Glutamatergic neuron (in vitro differentiated cells): ENCODE results near the gene AGBL5. TPM values are rescaled to one million over a fixed set of nuclear protein-coding genes. Genes with fewer than 3 reads are reported as not detected.

Experiments
- DNase-seq: peaks from one replicate; pipeline ENCODE4 v3.0.0; 2022
- H3K27ac Mint-ChIP-seq: one replicate; pipeline ENCODE4 v1.8.0; 2020; ENCODE audit warnings: mild to moderate bottlenecking, mixed read lengths, inconsistent platforms; ENCODE audit not compliant: unreplicated experiment
- H3K27me3 Mint-ChIP-seq: one replicate; pipeline ENCODE4 v1.8.0; 2020; ENCODE audit warnings: mild to moderate bottlenecking, moderate library complexity, mixed read lengths, inconsistent platforms; ENCODE audit not compliant: unreplicated experiment
- H3K36me3 Mint-ChIP-seq: one replicate; pipeline ENCODE4 v1.8.0; 2020; ENCODE audit warnings: mild to moderate bottlenecking, mixed read lengths, inconsistent platforms; ENCODE audit not compliant: unreplicated experiment
- H3K4me1 Mint-ChIP-seq: one replicate; pipeline ENCODE4 v1.8.0; 2020; ENCODE audit warnings: mild to moderate bottlenecking, low read depth, mixed read lengths, inconsistent platforms; ENCODE audit not compliant: unreplicated experiment
- H3K4me3 Mint-ChIP-seq: one replicate; pipeline ENCODE4 v1.8.0; 2020; ENCODE audit warnings: mild to moderate bottlenecking, mixed read lengths, inconsistent platforms; ENCODE audit not compliant: unreplicated experiment
- H3K9me3 Mint-ChIP-seq: one replicate; pipeline ENCODE4 v1.8.0; 2020; ENCODE audit warnings: mild to moderate bottlenecking, moderate library complexity, mixed read lengths, inconsistent platforms; ENCODE audit not compliant: unreplicated experiment
- total RNA-seq: library from RNA; stranded (reverse); fragmentation: NEBNext Ultra II Directional; extraction: Animal tissue kit (Norgen Biotek cat#: 25700); gene quantifications from one replicate; pipeline ENCODE4 v1.2.1, GENCODE V29; 2021; ENCODE audit not compliant: unreplicated experiment
- TF ChIP-seq, protein P1 (sequence below): fragments of 200-600 bp; sonication (generic); IDR thresholded peaks from one replicate; pipeline ENCODE4 v1.5.0; 2021; ENCODE audit not compliant: partially characterized antibody, unreplicated experiment

Gene AGBL5
- total RNA-seq, 1 donor from 2014 or later: 17.3 TPM

DNA sequence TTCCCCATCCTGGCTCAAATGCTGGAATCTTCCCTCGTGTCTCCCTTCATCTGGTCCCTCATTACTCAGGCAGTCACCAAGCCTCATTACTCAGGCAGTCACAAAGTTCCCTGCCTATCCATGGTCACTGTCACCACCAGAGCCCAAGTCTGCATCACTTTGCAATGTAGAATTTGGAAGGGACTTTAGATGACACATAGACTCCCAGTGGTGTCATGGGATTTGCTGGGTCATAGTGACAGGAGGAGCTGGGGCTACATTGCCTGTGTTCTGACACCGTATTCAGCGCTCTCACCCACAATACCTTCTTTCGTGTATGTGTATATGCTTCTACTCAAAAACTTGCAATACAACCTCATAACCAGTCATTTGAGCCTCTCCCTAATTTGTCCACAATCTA, 24.9 kb downstream of the AGBL5 start:
- Mint-ChIP-seq H3K4me3 (peak overlapping the region; percentile 35), H3K27ac (no peak overlapping the region), H3K4me1 (peaks cover 38% of the 10 kb centered on the region), H3K9me3 (peaks cover 14% of the 10 kb centered on the region), H3K27me3 (peaks cover 14% of the 10 kb centered on the region), H3K36me3 (peaks cover 11% of the 10 kb centered on the region)
- DNase-seq: no peak
- TF ChIP-seq, protein P1, sequence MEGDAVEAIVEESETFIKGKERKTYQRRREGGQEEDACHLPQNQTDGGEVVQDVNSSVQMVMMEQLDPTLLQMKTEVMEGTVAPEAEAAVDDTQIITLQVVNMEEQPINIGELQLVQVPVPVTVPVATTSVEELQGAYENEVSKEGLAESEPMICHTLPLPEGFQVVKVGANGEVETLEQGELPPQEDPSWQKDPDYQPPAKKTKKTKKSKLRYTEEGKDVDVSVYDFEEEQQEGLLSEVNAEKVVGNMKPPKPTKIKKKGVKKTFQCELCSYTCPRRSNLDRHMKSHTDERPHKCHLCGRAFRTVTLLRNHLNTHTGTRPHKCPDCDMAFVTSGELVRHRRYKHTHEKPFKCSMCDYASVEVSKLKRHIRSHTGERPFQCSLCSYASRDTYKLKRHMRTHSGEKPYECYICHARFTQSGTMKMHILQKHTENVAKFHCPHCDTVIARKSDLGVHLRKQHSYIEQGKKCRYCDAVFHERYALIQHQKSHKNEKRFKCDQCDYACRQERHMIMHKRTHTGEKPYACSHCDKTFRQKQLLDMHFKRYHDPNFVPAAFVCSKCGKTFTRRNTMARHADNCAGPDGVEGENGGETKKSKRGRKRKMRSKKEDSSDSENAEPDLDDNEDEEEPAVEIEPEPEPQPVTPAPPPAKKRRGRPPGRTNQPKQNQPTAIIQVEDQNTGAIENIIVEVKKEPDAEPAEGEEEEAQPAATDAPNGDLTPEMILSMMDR: no peak

DNA sequence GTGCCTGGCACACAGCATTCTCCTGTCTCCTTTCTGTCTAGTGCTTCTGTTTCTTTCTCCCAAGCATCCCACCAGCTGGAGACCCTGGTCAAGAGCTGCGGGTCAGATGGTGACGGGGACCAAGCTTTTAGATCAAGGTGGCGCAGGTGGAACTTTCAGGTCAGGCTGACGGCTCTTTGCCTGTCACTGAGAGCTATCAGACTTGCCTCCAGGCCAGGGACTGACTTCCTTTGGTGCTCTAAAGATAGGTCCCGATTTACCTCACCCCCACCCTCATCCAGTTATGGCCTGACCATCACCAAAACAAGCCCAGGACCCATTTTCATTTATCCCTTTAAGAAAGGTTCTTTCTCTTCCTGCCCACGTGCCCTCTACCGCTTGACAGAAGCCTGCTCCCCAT, 25.8 kb downstream of the AGBL5 start:
- TF ChIP-seq, protein P1: no peak
- DNase-seq: no peak
- Mint-ChIP-seq H3K36me3 (peaks cover 11% of the 10 kb centered on the region), H3K4me1 (peaks cover 40% of the 10 kb centered on the region), H3K27me3 (peaks cover 15% of the 10 kb centered on the region), H3K27ac (peak overlapping the region; percentile 59), H3K9me3 (peaks cover 14% of the 10 kb centered on the region), H3K4me3 (no peak overlapping the region)

DNA sequence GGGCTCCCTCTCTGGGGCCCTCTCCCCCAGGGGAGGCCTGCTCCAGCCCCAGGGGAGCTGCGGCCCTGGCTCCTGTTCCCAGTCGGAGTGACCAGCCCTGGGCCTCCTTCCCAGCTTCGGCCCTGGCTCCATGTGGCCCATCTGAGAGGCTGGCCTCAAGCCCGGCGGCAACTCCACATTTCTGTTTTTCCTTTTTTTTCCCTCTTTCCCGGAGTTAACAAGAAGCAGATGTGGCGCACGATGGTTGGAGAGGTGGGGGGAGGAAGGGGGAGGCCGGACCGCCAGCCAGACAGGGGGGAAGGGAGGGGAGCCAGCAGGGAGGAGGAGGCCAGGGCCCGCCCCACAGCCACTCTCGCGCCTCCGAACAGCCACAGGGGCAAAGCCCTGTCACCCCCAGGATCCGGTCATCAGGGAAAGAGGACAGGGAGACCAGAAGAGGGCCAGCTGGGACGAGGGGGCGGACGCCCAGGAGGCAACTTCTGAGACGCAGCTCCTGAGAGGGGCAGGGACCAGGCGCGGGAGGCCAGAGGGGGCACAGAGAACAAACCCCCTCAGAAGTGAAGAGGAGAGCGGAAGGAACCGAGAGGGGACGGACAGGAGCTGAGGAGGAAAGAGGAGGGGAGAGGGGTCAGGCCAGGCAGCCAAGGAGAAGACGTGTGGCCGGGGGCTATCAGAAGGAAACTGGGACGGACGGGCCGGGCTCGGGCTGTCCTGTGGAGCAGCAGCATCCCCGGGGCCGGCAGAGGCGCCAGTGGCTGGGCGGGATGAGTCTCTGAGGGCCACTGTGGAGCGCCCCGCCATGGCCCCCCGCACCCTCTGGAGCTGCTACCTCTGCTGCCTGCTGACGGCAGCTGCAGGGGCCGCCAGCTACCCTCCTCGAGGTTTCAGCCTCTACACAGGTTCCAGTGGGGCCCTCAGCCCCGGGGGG, 27.1 kb downstream of the AGBL5 start, which contains the start of gene EMILIN1:
Gene EMILIN1 (plus strand): TSS at position 349 of the 928 bp plus-strand sequence. CDS start 451 bp downstream, at position 800.
- Mint-ChIP-seq H3K27ac (no peak within 1 kb of the TSS), H3K27me3 (peaks cover 14% of the 10 kb centered on the region), H3K9me3 (peaks cover 11% of the 10 kb centered on the region), H3K4me1 (peaks cover 39% of the 10 kb centered on the region), H3K36me3 (peaks cover 11% of the 10 kb centered on the region), H3K4me3 (peak within 1 kb of the TSS; percentile 75)
- peak; percentile 37 for DNase-seq
- TF ChIP-seq, protein P1: no peak

DNA sequence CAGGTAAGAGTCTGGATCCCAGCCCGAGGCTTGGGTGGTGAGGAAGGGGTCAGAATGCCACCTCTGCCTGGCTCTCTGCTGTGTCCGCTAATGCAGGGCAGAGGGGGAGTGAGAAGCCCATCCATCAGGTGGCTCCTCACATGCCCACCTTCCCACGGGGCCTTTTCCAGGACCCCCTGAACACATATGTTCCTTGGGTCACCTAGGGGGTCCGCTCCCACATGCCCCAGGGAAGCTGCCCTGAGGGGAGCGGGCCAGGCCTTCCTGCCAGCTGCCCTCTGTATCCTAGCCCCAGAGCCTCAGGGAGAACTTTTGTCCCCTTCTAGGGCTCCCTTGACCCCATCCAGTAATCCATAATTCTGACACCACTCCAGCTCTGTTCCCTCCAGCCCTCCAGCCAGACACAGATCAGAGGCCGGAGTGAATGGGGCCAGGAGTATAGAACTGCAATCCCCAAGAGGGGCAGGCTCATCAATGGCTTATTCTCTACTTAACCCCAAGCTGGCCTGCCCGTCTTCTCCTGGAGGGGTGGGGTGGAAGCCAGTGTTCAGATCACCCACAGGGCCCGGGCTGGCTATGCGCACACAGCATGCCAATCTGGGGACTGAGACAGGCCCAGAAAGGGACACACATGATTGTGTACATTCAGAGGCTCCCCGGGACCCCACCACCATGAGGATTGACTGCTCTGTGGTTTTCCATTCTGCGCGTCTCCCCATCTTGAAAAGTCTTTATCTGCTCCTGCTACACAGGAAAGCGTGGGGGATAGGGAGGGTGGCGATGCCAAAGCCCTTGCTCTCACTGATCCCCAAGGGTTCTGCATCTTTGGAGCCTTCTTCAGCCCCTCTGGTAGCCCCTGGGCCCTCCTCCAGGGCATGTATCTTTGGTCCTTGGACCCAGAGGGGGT, 28.0 kb downstream of the AGBL5 start:
- peak overlapping the region; percentile 55 for H3K27ac Mint-ChIP-seq
- H3K4me1 Mint-ChIP-seq: peaks cover 39% of the 10 kb centered on the region
- TF ChIP-seq, protein P1: no peak
- peak overlapping the region; percentile 55 for H3K4me3 Mint-ChIP-seq
- DNase-seq: no peak
- peaks cover 14% of the 10 kb centered on the region for H3K27me3 Mint-ChIP-seq
- peaks cover 11% of the 10 kb centered on the region for H3K9me3 Mint-ChIP-seq
- H3K36me3 Mint-ChIP-seq: peaks cover 11% of the 10 kb centered on the region
